GM21723 (cell line): ENCODE data around the gene RETSAT.
"Not testable (repeated sequence)": the region's sequence is repeated elsewhere in the genome, so short reads cannot be mapped to it uniquely, and the experiment has no call there.

Experiments
- ATAC-seq: cut with Tn5 transposase; IDR thresholded peaks from one replicate; pipeline ENCODE4 v1.9.1; 2021; ENCODE audit warnings: mild to moderate bottlenecking, moderate library complexity; ENCODE audit not compliant: unreplicated experiment

The RETSAT gene

GRCh38 chr2:85334928-85335327 is 19.4 kb downstream of the RETSAT start:
- ATAC-seq: no peak

- ATAC-seq: not testable (repeated sequence)
Observed at GRCh38 chr2:85333877-85334276, 20.5 kb downstream of the RETSAT start.

DNA sequence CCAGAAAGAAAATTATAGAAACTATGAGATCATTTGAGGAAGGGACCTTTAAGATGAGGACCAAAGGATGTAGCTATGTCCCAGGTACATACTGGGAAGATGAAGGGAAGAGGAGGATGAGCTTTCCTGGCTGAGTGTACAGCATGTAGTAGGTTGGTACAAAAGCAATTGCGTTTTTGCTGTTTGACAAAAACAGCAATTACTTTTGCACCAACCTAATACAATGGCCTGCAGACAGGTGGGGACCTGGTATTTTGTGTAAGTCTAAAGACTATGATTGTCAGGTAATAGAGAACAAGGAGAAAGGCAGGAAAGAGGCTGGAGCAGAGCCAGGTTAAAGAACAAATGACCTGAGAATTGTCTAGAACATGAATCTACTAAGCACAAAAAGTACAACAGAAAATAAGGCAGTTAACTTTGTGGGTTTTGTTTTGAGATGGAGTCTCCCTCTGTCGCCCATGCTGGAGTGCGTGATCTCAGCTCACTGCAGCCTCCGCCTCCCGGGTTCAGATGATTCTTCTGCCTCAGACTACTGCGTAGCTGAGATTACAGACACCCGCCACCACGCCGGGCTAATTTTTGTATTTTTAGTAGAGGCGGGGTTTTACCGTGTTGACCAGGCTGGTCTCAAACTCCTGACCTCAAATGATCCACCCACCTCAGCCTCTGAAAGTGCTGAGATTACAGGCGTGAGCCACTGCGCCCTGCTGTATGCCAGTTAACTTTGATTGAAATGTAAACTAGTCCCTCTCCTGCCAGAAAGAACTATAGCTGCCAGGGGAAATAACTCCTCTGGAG is 23.3 kb downstream of the RETSAT start:
- ATAC-seq: no peak

DNA sequence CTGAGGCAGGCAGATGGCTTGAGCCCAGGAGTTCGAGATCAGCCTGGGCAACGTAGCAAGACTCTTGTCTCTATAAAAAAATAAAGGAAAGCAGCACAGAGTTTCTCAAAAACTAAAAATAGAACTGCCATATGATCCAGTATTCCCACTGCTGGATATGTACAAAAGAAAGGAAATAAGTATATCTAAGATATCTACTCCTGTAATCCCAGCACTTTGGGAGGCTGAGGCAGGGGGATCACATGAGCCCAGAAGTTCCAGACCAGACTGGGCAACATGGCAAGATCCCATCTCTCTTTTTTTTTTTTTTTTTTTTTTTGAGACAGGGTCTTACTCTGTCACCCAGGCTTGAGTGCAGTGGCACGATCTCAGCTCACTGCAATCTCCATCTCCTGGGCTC is 24.6 kb downstream of the RETSAT start:
- not testable (repeated sequence) for ATAC-seq

- ATAC-seq: no peak
Observed at GRCh38 chr2:85329181-85329651, 25.1 kb downstream of the RETSAT start.

DNA sequence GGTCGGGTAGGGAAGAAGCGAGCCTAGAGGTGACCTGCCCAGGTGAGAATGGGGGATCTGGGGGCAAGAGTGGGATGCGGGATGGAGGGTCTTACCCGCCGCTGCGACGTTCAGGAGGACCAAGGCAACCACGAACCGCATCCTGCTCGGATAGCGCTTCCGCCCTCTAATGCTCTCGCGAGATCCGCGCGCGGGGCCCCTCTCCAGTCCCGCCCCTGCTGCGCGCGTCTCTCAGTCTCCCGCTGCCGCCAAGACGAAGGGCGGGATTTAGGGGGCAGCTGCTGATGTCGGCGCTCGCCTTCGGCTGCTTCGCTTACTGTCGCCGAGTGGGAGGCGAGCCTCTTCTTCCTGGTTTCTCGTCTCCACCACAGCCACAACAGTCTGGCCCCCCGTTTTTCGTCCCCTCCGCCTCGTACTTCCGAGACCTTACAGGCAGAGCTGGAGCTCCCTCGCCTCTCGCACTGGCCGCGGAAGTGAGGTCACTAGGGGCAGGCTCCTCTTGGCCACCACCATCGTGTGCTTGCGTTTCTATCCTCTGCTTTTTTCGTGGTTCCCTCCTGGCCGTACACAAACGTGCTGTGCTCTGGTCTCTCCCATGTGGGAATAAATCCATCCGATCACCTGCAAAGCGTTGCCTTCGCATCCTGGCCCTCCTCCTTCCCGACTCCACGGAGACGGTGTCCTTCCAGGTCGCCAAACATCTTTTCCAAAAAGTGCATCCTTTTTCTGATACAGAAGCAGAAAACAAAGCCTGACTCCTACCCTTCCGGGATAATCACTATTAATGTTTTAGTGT is 26.3 kb downstream of the RETSAT start, which contains the start of gene TGOLN2:
Gene TGOLN2, minus strand, starts transcription at position 168 of the 796 bp plus-strand sequence. Its CDS starts 27 bp downstream, at position 141.
- ATAC-seq: peak; percentile 88

DNA sequence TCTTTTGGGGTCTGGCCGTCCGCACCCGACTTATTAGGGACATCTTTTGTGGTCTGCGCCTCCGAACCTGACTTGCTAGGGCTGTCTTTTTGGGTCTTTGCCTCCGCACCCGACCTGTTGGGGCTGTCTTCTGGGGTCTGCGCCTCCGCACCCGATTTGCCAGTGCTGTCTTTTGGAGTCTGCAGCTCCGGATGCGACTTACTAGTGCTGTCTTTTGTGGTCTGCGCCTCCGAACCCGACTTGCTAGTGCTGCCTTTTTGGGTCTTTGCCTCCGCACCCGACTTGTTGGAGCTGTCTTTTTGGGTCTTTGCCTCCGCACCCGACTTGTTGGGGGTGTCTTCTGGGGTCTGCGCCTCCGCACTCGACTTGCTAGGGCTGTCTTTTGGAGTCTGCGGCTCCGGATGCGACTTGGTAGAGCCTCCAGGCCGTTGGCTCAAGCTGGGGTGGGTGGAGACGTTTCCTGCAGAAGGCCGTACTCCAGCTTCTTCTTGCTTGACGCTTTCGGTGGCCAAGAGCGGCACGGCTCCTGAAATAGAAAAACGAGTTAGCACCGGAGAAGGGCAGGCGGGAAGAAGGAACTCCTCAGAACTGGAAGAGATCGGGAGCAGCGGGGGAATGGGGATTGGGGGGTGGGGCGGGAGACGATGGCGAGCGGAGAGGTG is 27.0 kb downstream of the RETSAT start:
- peak; percentile 42 for ATAC-seq

DNA sequence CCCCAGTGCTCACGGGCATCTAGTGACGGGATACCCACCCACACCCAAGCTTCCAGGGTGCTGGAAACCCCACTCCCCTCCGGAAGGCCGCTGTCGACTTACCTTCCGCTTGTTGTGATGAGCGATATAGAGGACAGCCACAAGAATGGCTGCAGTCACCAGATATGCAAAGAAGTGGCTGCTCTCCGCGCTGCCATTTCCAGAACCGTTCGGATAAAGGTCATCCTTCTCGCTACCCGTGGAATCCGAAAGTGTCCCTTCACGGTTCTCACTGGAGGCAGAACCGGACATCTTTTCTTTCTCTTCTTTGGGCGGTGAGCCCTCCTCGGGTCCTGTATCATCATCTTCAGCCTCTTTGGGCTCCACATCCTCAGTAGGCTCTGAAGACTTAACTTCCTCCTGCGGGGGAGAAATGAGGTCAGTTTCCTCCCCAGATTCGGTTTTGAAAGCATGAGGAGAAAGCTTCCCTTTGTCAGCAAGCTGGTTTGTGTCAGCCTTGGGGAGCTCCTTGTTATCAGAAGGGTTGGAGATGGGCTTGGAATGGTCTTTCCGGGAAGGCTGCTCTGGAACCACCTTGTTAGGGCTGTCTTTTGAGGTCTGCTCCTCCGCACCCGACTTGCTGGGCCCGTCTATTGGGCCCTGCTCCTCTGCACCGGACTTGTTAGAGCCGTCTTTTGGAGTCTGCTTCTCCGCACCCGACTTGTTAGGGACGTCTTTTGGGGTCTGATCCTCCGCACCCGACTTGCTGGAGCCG is 27.7 kb downstream of the RETSAT start:
- ATAC-seq: peak; percentile 37

DNA sequence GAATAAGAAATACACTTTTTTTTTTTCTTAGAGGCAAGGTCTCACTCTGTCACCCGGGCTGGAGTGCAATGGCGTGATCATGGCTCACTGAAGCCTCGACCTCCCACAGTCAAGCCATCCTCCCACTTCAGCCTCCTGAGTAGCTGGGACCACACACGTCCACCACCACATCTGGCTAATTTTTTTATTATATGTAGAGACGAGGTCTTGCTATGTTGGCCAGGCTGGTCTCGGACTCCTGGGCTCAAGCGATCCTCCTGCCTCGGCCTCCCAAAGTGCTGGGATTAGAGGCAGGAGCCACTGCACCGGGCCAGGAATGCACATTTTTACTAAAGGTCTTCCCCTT is 28.9 kb downstream of the RETSAT start:
- no peak for ATAC-seq

DNA sequence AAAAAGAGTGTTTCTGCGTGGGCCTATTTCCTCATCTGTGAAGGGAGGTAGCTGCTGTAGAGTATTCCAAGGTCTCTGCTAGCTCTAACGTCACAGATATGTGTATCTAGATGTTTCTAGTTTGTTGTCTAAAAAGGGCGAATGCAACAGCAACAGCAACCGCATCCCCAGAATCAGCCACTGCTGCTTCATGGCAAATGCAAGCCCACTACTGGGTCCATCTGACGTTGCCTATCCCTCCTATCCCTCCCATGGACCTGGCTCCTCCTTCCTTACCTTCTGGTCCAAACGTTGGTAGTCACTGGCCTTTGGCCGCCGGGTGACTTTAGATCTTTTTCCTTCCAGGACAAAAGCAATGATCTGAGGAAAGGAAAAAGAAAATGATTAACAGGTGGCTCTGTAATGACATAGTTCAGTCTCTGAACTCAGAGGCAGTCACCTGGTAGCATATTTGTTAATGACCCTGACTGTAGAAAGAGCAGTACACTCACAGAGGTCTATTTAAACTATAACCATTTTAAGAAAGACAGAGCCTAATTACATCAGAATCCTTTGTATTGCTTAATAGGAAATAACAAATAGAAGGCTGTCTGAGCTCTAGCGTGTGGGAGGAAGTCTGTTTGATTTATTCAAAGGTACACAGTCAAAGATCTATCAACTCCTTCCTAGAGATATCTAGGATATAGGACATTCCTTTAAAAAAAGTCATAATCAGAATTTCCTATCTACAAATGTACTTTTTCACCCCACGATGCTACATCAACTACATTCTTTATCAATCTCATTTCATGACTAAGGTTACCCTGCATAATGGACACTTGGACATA is 29.5 kb downstream of the RETSAT start:
- ATAC-seq: no peak

- not testable (repeated sequence) for ATAC-seq
Observed at GRCh38 chr2:85323988-85324367, 30.4 kb downstream of the RETSAT start.

DNA sequence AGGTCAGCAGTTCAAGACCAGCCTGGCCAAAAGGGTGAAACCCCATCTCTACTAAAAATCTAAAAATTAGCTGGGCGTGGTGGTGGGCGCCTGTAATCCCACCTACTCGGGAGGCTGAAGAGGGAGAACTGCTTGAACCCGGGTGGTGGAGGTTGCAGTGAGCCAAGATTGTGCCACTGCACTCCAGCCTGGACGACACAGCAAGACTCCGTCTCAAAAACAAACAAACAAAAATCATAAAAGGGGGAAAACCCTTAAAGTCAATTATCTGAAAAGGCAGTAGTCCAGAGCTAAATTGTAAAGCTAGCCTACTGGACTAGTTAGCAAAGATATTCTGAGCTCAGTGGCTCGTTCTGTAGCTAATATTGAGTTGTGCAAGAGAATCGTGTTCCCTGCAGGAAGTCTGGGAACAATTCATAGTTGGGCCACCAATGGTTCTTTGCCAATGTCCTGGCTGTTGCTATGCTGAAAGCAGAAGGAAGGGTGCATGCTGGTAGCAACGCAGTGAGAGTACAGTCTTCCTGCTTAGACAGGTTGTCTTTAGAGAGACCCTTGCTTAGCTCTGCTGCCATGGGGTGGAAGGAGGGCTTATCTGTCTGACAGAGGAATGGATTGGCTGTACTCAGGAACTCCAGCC is 30.9 kb downstream of the RETSAT start:
- no peak for ATAC-seq

- no peak for ATAC-seq
Observed at GRCh38 chr2:85319796-85320195, 34.5 kb downstream of the RETSAT start.

- ATAC-seq: peak; percentile 43
Observed at GRCh38 chr2:85318222-85319074, 35.9 kb downstream of the RETSAT start.

- not testable (repeated sequence) for ATAC-seq
Observed at GRCh38 chr2:85315921-85316320, 38.4 kb downstream of the RETSAT start.

- ATAC-seq: no peak
Observed at GRCh38 chr2:85314884-85315242, 39.5 kb downstream of the RETSAT start.

DNA sequence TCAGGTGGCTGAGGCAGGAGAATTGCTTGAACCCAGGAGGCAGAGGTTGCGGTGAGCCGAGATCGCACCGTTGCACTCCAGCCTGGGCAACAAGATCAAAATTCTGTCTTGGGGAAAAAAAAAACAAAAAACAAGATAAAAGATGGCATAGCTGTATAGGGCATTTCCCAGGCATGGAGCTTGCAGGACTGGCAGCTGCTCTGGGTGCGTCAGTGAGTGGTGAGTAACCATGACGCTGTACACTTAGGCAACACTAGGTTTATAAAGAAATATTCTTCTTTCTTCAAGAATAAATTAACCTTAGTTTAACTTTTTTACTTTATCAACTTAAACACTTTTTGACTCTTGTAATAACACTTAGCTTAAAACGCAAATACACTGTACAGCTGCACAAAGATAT is 41.9 kb downstream of the RETSAT start:
- no peak for ATAC-seq

- ATAC-seq: no peak
Observed at GRCh38 chr2:85310330-85310729, 44.0 kb downstream of the RETSAT start.
